Measurements from ENCODE around the gene GARIN5A. TPM values are rescaled to one million over a fixed set of nuclear protein-coding genes. Genes with fewer than 3 reads are reported as not detected.
"Not testable (repeated sequence)": the region's sequence is repeated elsewhere in the genome, so short reads cannot be mapped to it uniquely, and the experiment has no call there.

The GARIN5A gene
- total RNA-seq, 1 donor from 2014 or later = 2.0 TPM

GRCh38 chr19:50444059-50444458, 32.6 kb downstream of the GARIN5A start:
- no peaks in the 10 kb centered on the region for H3K27me3 Mint-ChIP-seq (ENCODE audit: unreplicated experiment)
- no peaks in the 10 kb centered on the region for H3K4me1 Mint-ChIP-seq (ENCODE audit: unreplicated experiment)
- no peak overlapping the region for H3K27ac Mint-ChIP-seq (ENCODE audit: unreplicated experiment)
- no peak for TF ChIP-seq CTCF (IDR thresholded peaks at IDR 0.05)
- H3K9me3 Mint-ChIP-seq (ENCODE audit: unreplicated experiment) = no peaks in the 10 kb centered on the region
- no peak overlapping the region for H3K4me3 Mint-ChIP-seq (ENCODE audit: unreplicated experiment)
- H3K36me3 Mint-ChIP-seq (ENCODE audit: unreplicated experiment) = no peaks in the 10 kb centered on the region
- no peak for DNase-seq (ENCODE audit: extremely low spot score, unreplicated experiment)

GRCh38 chr19:50439130-50439529, 37.5 kb downstream of the GARIN5A start:
- H3K36me3 Mint-ChIP-seq (ENCODE audit: unreplicated experiment); H3K27me3 Mint-ChIP-seq (ENCODE audit: unreplicated experiment); DNase-seq (ENCODE audit: extremely low spot score, unreplicated experiment); H3K9me3 Mint-ChIP-seq (ENCODE audit: unreplicated experiment); H3K4me1 Mint-ChIP-seq (ENCODE audit: unreplicated experiment); H3K27ac Mint-ChIP-seq (ENCODE audit: unreplicated experiment); H3K4me3 Mint-ChIP-seq (ENCODE audit: unreplicated experiment): not testable (repeated sequence)

- Mint-ChIP-seq H3K27ac (ENCODE audit: unreplicated experiment) (no peak overlapping the region), H3K36me3 (ENCODE audit: unreplicated experiment) (no peaks in the 10 kb centered on the region), H3K4me1 (ENCODE audit: unreplicated experiment) (peaks cover 9% of the 10 kb centered on the region), H3K9me3 (ENCODE audit: unreplicated experiment) (no peaks in the 10 kb centered on the region), H3K4me3 (ENCODE audit: unreplicated experiment) (no peak overlapping the region), H3K27me3 (ENCODE audit: unreplicated experiment) (peaks cover 4% of the 10 kb centered on the region)
- no peak for DNase-seq (ENCODE audit: extremely low spot score, unreplicated experiment)
- no peak for TF ChIP-seq CTCF (IDR thresholded peaks at IDR 0.05)
Measured at GRCh38 chr19:50437862-50438449, 38.7 kb downstream of the GARIN5A start.

GRCh38 chr19:50435627-50436026, 41.0 kb downstream of the GARIN5A start:
- Mint-ChIP-seq H3K9me3 (ENCODE audit: unreplicated experiment) (no peaks in the 10 kb centered on the region), H3K36me3 (ENCODE audit: unreplicated experiment) (no peaks in the 10 kb centered on the region), H3K27ac (ENCODE audit: unreplicated experiment) (no peak overlapping the region), H3K4me1 (ENCODE audit: unreplicated experiment) (peaks cover 27% of the 10 kb centered on the region), H3K27me3 (ENCODE audit: unreplicated experiment) (peaks cover 11% of the 10 kb centered on the region), H3K4me3 (ENCODE audit: unreplicated experiment) (no peak overlapping the region)
- no peak for TF ChIP-seq CTCF (IDR thresholded peaks at IDR 0.05)
- DNase-seq (ENCODE audit: extremely low spot score, unreplicated experiment) = no peak

GRCh38 chr19:50435221-50435620, 41.4 kb downstream of the GARIN5A start:
- H3K4me3 Mint-ChIP-seq (ENCODE audit: unreplicated experiment) = no peak overlapping the region
- no peak for TF ChIP-seq CTCF (IDR thresholded peaks at IDR 0.05)
- no peaks in the 10 kb centered on the region for H3K9me3 Mint-ChIP-seq (ENCODE audit: unreplicated experiment)
- no peaks in the 10 kb centered on the region for H3K36me3 Mint-ChIP-seq (ENCODE audit: unreplicated experiment)
- H3K27me3 Mint-ChIP-seq (ENCODE audit: unreplicated experiment) = peaks cover 14% of the 10 kb centered on the region
- DNase-seq (ENCODE audit: extremely low spot score, unreplicated experiment) = no peak
- peaks cover 27% of the 10 kb centered on the region for H3K4me1 Mint-ChIP-seq (ENCODE audit: unreplicated experiment)
- H3K27ac Mint-ChIP-seq (ENCODE audit: unreplicated experiment) = no peak overlapping the region

- Mint-ChIP-seq H3K36me3 (ENCODE audit: unreplicated experiment) (no peaks in the 10 kb centered on the region), H3K4me1 (ENCODE audit: unreplicated experiment) (peaks cover 27% of the 10 kb centered on the region), H3K4me3 (ENCODE audit: unreplicated experiment) (no peak overlapping the region), H3K9me3 (ENCODE audit: unreplicated experiment) (no peaks in the 10 kb centered on the region), H3K27ac (ENCODE audit: unreplicated experiment) (no peak overlapping the region), H3K27me3 (ENCODE audit: unreplicated experiment) (peaks cover 19% of the 10 kb centered on the region)
- no peak for DNase-seq (ENCODE audit: extremely low spot score, unreplicated experiment)
- no peak for TF ChIP-seq CTCF (IDR thresholded peaks at IDR 0.05)
Measured at GRCh38 chr19:50434525-50434924, 42.1 kb downstream of the GARIN5A start.

Data from osteocyte (in vitro differentiated cells).